GM23248 (cell line): ENCODE results near the gene GNAQ.

Source experiments
- EZH2 ChIP-seq: fragments of 200-600 bp; sonication (generic); IDR thresholded peaks from 2 replicates; pipeline ENCODE4 v1.6.1; 2018; ENCODE audit warnings: antibody characterized with exemption, mild to moderate bottlenecking; ENCODE audit not compliant: insufficient read depth, poor library complexity, severe bottlenecking
- EZH2phosphoT487 ChIP-seq: fragments of 200-600 bp; sonication (generic); IDR thresholded peaks from 2 replicates; pipeline ENCODE4 v1.6.1; 2018; ENCODE audit warnings: antibody characterized with exemption, moderate library complexity, mild to moderate bottlenecking, low read depth; ENCODE audit not compliant: insufficient read depth

GRCh38 chr9:77943057-77943456 lies 88.6 kb downstream of the GNAQ start:
- TF ChIP-seq EZH2phosphoT487 (no peak), EZH2 (no peak)
